ENCODE measurements around the gene C6orf120. TPM values are rescaled to one million over a fixed set of nuclear protein-coding genes. Genes with fewer than 3 reads are reported as not detected.

C6orf120 gene
- polyA plus RNA-seq, 3 donors = 8.3 to 31.4 (median 28.5) TPM

DNA sequence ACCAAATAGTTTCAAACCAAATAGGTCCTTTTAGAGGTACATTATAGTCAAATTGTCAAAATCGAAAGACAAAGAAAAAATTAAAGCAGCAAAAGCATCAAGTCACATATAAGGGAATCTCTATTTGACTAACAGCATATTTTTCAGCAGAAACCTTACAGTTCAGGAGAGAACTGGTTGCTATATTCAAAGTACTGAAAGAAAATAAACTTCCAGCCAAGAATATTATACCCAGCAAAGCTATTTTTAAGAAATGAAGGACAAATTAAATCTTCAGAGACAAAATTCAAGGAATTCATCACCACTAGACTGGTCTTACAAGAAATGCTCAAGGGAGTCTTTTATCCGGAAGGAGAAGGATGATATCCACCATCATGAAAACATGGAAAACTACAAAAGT lies 16.1 kb upstream of the C6orf120 start:
- Mint-ChIP-seq H3K9me3 (peaks cover 31 to 59% (median 41%) of the 10 kb centered on the region in 7 donors), H3K4me3 (no peak overlapping the region), H3K36me3 (peaks cover 35 to 49% of the 10 kb centered on the region in 2 donors), H3K4me1 (peaks cover 2% of the 10 kb centered on the region), H3K27me3 (ENCODE audit: low read depth in 3 of 3) (peaks cover 0 to 2% (median 0%) of the 10 kb centered on the region in 3 donors), H3K27ac (no peak overlapping the region)
- no peaks in the 10 kb centered on the region for H3K4me1 ChIP-seq (ENCODE audit: control insufficient read depth in 1 of 2, insufficient read depth in 2 of 2, low read length in 2 of 2)
- no peaks in the 10 kb centered on the region for H3K79me2 ChIP-seq (ENCODE audit: insufficient read depth, low read length)
- H4K20me1 ChIP-seq (ENCODE audit: insufficient read depth, low read length) = no peaks in the 10 kb centered on the region
- no peak overlapping the region for H2AFZ ChIP-seq (ENCODE audit: insufficient read depth, low read depth, low read length, poor library complexity, severe bottlenecking)
- H3K36me3 ChIP-seq (replicated peaks in 1 of 2; ENCODE audit: control insufficient read depth in 1 of 2, insufficient read depth in 2 of 2, low read length in 2 of 2) = peaks cover 3 to 5% of the 10 kb centered on the region in 2 donors
- peaks cover 45 to 47% of the 10 kb centered on the region in 2 donors for H3K9me3 ChIP-seq (replicated peaks in 1 of 2; ENCODE audit: control insufficient read depth in 1 of 2, insufficient read depth in 1 of 2, low read length in 2 of 2)
- no peak overlapping the region for H3K27ac ChIP-seq (ENCODE audit: low read depth in 1 of 2, low read length in 2 of 2)
- no peak for DNase-seq
- no peak overlapping the region for H3K4me2 ChIP-seq (replicated peaks; ENCODE audit: extremely low read depth, low read length, poor library complexity, severe bottlenecking)
- no peak for TF ChIP-seq CTCF (IDR thresholded peaks at IDR 0.05)
- H3K9ac ChIP-seq (ENCODE audit: insufficient read depth, low read length, poor library complexity, severe bottlenecking) = no peak overlapping the region
- intact Hi-C loops (cut with micrococcal nuclease) = no loop called here
- no peaks in the 10 kb centered on the region for H3K27me3 ChIP-seq (ENCODE audit: control insufficient read depth in 2 of 2, insufficient read depth in 2 of 2, low read length in 2 of 2)
- WGBS (ENCODE audit: insufficient coverage) = no CpG with 5 or more reads among the region's 2 CpGs
- H3K4me3 ChIP-seq (replicated peaks in 1 of 3; ENCODE audit: low read depth in 2 of 3, low read length in 3 of 3) = no peak overlapping the region

DNA sequence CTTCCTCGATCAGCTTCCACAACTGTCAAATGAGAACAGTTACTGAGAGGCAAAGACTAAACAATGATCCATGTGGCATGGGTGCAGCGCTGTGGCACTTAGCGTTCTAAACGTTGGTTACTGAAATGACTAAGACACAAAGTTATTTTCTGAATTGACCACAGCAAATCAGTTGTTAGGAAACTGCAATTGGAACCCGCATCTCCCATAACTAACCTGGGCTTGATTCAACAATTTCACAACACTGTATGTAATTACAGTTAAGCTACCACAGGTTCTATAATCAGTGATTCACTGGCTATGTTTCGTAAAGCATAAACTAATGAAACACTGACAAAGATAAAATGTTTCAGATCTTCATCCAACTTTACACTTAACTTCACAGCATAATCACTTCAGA lies 12.6 kb upstream of the C6orf120 start:
- Mint-ChIP-seq H3K9me3 (peaks cover 32 to 53% (median 35%) of the 10 kb centered on the region in 7 donors), H3K27ac (no peak overlapping the region), H3K27me3 (ENCODE audit: low read depth in 3 of 3) (peaks cover 0 to 2% (median 0%) of the 10 kb centered on the region in 3 donors), H3K36me3 (peaks cover 22 to 27% of the 10 kb centered on the region in 2 donors), H3K4me3 (no peak overlapping the region), H3K4me1 (peaks cover 2% of the 10 kb centered on the region)
- TF ChIP-seq CTCF (IDR thresholded peaks at IDR 0.05) = no peak
- Histone ChIP-seq H3K4me3 (replicated peaks in 1 of 3; ENCODE audit: low read depth in 2 of 3, low read length in 3 of 3) (no peak overlapping the region), H3K9me3 (replicated peaks in 1 of 2; ENCODE audit: control insufficient read depth in 1 of 2, insufficient read depth in 1 of 2, low read length in 2 of 2) (peaks cover 34 to 45% of the 10 kb centered on the region in 2 donors), H4K20me1 (ENCODE audit: insufficient read depth, low read length) (no peaks in the 10 kb centered on the region), H3K4me1 (ENCODE audit: control insufficient read depth in 1 of 2, insufficient read depth in 2 of 2, low read length in 2 of 2) (no peaks in the 10 kb centered on the region), H2AFZ (ENCODE audit: insufficient read depth, low read depth, low read length, poor library complexity, severe bottlenecking) (no peak overlapping the region), H3K27me3 (ENCODE audit: control insufficient read depth in 2 of 2, insufficient read depth in 2 of 2, low read length in 2 of 2) (no peaks in the 10 kb centered on the region), H3K79me2 (ENCODE audit: insufficient read depth, low read length) (no peaks in the 10 kb centered on the region), H3K27ac (ENCODE audit: low read depth in 1 of 2, low read length in 2 of 2) (no peak overlapping the region), H3K9ac (ENCODE audit: insufficient read depth, low read length, poor library complexity, severe bottlenecking) (no peak overlapping the region), H3K36me3 (replicated peaks in 1 of 2; ENCODE audit: control insufficient read depth in 1 of 2, insufficient read depth in 2 of 2, low read length in 2 of 2) (peaks cover 0 to 3% of the 10 kb centered on the region in 2 donors), H3K4me2 (replicated peaks; ENCODE audit: extremely low read depth, low read length, poor library complexity, severe bottlenecking) (no peak overlapping the region)
- no peak for DNase-seq
- 96% methylated on average over 4 of the region's 6 CpGs for WGBS (ENCODE audit: insufficient coverage)
- intact Hi-C loops (cut with micrococcal nuclease) = no loop called here

Data from CD14-positive monocyte (primary cell).